NCI-H2196 treated with DMSO at 0.1 percent for 48 hours (cell line): ENCODE measurements around the gene U2SURP.

Source experiments
- DNase-seq: peaks from one replicate; lab custom pipeline; 2025; ENCODE audit not compliant: unreplicated experiment; lab: John Stamatoyannopoulos, UW

The U2SURP gene

DNA sequence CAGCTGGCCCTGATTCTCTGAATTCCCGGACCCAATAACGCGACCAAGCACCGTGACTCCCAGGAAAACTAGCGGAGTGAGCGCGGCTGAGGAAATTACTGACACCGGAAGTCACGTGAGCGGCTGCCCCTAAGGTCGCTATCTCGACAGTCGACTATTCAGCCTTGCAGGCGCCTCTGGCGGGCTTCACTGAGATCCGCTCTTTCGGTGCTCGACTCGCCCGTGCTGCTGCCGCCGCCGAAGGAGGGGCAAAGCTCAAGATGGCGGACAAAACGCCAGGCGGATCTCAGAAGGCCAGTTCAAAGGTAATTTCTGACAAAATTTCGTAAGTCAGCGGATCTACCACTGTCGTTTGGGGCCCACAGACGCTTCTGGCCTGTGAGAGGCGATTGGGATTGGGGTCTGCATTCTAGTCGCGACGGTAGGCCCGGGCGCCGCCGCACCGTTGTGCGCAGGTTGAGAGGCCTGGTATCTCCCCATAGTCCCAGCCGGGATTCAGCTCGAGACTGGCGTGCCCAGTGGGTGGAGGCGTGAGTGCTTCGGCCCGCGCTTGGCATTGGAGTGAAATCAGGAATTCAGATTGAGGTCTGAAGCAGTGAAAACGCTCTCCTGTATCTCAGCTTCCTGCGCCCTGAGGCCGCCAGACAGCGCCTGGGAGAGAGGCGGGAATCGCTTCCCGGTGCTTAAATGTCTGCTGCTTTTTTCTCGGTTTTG is at the start of gene U2SURP:
TSS of gene U2SURP (plus strand) at position 202 of the 714 bp plus-strand sequence. CDS start at position 261, 59 bp downstream.
- peak; percentile 99 for DNase-seq

DNA sequence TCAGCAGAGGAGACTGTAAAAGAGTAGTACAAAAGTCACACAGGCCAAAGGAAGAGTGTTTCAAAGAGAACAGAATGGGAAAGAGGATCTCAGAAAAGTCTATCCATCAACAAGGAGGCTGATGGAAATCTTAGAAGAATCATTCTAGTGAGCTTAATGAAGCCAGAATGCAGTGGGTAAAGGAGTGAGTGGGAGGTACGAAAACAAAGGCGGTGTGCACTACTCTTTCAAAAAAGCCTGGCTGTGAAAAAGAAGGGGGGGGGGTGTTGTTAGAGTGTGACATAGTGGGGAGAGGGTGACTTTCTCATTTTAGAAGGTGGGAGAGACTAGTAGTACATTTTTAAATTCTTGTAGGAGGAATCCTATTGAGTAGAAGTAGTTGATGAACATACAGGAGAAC is 49.6 kb upstream of the U2SURP start:
- no peak for DNase-seq

DNA sequence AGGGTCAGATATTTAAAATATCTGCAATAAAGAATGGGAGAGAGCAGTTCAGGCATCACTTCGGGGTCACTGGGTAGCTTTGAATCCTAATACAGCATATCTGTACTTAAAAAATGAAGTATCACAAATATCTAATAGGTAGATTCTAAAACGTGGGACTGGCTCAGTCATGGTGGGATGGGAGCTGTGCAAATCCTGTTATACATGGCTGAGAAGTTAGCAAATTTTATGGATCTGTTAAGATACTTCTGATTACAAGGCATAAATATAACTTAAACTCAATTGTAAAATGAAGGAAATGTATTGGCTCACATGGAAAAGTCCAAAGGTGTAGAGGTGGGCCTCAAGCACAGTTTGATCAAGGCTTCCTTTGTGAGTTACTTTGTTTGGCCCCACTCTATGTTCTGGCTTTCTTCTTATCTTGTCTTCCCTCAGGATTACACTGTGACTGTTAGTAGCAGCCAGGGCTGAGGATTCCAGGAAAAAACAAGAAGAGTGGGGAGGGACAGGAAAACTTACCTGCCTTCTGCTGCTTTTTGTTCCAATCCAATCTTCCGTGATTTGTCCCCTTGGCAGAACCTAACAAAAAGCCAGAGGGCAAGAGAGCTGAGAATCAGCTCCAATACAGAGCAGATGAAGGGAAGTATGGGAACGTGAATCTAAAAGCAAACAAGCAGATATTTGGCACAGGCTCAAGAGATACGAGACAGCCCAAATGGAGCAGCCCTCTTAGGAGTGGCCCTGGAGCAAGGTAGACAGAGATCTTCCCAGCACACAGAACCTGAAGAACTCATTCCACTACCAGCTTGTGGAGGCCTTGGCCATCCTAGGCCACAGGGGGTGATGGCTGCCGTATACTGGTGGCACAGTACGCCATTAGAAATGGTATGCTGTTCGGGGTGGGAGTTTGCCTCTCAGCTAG is 48.8 kb upstream of the U2SURP start:
- no peak for DNase-seq

DNA sequence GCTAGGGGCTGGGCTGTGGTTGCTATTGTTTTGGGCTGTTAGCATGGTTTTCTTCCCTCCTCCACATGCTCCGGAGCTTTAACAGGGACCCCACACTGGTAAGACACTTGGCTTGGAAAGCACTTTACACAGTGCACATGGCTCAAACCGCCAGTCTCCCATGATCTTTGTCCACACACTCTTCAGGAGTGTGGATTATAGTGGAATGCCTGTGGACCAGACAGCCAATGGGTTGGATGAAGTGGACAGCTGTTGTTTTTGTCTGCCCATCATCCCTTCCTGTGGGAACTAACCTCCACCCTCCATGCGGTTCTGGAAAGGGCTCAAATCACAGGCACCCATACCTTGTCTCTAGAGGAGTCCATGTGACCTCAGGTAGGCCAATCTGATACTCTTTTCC is 47.9 kb upstream of the U2SURP start:
- no peak for DNase-seq

DNA sequence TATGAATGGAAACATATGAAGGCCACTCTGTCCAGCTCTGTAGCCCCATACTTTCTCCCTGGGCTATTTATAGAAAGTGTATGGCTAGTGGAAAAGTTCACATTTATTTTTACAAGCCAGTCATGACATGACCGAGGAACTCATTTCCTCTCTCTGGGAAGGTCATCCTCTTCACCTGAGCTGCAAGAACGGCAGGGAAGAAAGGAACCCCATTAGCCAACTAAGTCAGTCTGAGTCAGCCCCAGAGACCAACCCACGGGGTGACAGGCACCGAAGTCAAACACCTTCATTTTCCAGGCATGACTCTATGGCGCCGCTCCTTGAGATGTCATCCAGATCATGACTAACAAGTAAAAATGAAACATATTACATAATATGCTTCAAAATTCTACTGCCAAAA is 42.7 kb upstream of the U2SURP start:
- no peak for DNase-seq

DNA sequence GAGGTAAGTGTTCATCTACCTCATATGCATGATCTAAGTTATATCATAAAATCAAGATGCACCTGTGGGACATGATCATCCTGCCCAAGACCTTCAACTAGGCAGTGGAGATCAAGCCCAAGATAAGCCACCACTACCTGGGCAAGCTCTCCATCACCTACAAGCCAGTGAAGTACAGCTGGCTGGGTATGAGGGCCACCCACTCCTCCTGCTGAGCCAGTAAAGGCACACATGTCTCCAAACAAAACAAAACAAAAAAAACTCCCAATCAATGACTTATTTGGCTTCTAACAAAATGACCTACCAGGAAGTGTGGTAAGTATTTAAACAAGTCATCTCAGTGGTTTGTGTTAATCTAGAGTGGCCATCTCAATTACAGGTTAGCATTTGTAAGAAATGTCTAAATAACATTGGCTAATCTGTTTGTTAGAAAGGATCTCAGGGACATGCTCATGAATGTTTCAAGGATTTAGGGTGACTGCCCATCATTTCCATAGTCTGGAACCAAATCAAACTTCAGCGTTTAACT is 41.0 kb upstream of the U2SURP start:
- DNase-seq, result peak; percentile 35

DNA sequence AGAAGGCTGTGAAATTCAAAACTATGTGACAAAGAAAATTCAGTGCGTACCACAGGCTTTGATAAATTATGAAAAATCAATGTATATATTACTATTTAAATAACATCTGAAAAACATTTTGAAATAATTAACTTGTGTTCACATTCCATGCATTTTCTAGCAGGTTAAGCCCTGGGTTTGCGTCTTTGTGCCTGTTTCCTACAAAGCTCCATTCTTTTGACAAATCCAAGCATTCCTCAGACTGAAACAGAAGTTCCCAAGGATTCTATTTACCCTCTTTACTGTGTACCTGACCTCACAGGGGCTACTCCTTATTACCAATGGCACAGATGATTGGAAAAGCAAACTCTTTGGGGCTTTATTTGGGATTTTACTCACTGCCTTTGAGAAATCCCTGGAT is 39.8 kb upstream of the U2SURP start:
- no peak for DNase-seq

DNA sequence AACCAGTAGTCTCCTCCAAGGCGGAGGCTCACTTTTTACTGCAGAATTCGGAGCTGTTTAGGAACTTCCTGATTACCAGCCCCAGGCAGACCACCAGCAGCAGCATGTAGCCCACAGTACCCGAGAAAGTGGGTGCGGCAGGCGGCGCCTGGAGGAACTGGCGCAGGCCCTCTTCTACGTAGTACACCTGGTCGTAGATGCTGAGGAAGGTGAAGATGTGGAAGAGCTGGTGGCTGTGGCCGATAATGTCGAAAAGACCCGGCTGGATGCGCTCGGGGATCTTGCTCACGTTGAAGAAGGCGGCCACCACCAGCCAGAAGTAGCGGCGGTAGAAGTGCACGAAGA is 39.2 kb upstream of the U2SURP start:
- DNase-seq, result no peak

DNA sequence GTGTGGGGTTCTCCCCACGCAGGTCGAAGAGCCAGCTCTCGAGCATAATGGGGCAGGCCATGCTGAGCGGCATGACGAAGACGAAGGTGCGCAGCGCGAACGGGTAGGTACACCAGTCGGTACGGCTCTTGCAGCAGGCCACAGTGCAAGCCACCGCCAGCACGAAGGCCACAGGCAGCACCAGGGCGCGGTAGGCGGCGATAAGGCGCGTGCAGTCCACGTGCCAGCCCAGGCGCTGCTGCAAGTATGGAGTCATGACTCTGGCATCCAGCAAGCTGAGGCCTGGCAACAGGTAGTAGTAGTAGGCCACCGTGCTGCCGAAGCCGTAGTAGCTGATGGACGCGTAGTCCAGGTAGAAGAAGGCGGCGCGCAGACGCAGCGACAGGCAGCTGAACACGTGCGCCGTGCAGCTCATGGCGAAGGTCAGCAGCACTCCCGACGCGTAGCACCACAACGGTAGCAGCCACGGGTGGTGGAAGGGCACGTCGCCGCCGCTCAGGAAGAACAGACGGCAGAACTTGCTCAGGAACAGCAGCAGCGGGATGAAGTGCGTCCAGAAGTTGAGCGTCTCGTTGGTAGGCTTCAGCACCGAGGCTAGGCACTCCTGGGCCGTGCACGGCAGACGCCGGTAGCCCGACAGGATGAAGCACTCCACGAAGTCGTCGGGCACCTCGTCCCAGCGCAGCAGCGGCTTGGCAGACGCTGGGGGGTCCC is 38.7 kb upstream of the U2SURP start:
- DNase-seq, result no peak

DNA sequence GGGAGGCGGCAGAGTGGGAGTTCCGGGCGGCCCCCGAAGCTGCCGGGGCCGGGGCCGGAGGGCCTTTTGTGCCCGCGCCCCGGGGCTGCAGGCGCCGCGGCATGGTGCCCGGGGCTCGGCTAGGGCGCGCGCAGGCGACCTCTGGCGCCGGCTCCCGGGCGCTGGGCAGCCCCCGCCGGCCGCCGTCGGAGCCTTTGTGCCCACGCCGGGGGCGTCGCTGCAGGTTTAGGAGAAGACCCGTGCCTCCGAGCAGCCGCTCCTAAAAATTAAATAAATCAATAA is 38.2 kb upstream of the U2SURP start:
- DNase-seq, result no peak

DNA sequence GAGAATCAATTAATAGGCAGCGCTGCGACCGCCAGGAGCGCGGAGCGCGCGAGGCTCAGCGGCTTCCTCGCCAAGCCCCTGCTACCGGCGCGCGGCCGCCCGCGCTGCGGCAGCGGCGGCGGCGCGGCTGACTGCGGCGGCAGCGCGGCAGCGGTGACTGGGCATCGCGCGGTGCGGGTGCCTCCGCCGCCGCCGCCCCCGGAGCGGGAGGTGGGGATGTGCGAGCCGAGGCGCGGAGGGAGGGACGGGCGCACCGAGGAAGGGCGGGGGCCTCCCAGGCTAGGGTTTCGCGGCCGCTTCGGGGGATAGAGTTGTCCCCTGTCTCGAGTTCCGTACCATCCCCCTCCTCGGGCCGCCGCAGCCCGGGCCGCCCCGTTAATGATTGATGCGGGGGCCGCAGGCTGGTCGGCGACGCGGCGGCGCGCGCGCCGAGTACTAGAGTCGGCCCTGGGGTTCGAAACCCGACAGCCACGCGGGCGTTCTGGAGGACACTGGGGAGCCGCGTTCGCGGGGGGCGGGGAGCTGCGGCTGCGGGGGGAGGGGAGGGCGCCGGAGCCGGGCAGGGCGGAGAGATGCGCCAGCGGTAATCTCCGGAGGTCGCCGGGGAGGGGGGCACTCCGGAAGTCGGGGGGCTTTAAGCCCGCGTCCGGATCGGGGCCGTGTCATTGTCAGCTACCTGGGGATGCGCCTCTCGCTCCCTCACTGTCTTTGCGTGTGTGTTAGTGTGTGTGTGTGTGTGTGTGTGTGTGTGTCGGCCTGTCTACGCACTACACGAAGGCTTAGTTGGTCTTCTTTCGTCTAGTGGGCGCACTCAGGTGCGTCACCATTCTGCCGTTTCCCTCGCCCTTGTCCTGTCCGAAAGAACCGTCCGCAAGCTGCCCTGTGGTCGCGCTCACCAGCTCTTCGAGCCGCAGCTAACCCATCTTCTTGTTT is 37.6 kb upstream of the U2SURP start, which contains the start of gene PAQR9:
TSS of gene PAQR9 (minus strand) at position 159 of the 933 bp plus-strand sequence. CDS start 338 bp downstream, outside the sequence.
- no peak for DNase-seq

DNA sequence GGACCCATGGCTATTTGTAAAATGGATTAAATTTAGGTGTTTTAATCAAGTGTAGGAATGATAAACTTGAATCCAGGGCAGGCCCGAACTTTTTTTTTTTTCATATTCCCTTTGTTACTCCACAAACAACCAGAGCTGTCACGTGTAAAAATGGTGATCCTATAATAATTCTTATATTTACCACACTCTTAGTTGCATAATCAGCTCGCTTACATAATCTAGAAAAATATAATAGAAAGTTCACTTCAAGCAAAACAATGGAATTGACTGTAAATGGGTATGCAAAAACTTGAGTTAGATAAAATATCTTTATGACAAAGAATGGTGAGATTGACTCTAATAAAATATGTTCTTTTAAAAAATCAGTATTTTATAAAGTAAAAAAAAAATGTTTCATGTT is 35.8 kb upstream of the U2SURP start:
- no peak for DNase-seq

DNA sequence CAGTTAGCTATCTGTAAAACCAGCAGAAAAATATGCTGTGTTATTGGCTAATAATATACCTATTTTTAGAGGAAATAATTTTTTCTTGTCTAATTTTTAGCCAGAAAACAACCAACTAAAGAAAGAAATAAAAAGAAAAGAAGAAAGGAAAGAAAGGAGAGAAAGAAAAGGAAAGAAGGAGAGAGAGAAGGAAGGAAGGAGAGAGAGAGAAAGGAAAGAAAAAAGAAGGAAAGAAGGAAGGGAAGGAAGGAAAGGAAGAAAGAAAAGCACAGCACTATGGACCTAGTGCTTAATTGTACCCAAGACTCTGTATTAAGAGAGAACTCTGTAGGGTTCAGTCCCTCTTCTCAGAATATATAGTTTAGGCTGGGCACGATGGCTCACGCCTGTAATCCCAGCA is 34.6 kb upstream of the U2SURP start:
- no peak for DNase-seq

DNA sequence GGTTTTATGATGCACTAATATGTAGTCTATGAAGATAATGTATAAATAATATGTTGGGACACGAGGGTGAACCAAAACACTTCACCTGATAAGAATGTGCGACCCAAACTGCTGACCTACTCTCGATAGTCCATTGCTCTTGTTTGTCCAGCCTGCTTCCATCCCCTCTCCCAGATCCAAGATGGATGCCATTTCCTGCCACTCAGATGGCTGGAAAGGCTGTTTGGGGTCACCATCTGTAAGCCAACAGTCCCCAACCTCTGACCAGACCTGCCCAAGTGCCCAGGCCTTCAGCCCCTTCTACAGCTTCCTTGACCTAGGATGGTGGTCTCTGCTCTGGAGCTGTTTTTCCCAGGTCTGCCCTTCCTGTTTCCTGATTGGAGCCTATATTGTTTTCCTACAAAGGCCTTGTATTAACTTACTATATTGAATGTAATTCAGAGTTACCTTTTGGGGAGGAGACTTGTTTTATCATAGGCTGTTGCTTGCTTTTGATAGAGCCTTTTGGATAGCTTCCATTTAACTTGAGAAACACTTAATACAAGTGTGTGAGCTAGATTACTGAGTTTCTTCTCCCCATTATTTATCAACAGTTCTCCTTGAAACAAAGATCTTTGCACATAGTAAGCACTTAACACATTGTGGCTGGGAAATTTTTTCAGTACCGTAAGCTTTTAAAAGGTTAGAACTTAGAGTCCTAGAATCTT is 32.9 kb upstream of the U2SURP start:
- no peak for DNase-seq

DNA sequence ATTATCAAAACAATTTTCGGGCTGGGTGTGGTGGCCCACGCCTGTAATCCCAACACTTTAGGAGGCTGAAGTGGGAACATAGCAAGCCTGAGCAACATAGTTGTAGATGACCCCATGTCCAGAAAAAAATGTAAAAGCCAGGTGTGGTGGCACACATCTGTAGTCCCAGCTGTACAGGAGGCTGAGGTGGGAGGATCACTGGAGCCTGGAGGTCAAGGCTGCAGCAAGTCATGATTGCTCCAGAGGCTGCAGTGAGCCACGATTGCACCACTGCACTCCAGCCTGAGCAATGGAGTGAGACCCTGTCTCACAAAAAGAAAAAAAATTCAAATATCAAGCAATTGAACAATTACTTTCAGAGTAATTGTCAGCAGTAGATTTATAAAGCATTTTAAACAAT is 29.9 kb upstream of the U2SURP start:
- DNase-seq, result no peak

DNA sequence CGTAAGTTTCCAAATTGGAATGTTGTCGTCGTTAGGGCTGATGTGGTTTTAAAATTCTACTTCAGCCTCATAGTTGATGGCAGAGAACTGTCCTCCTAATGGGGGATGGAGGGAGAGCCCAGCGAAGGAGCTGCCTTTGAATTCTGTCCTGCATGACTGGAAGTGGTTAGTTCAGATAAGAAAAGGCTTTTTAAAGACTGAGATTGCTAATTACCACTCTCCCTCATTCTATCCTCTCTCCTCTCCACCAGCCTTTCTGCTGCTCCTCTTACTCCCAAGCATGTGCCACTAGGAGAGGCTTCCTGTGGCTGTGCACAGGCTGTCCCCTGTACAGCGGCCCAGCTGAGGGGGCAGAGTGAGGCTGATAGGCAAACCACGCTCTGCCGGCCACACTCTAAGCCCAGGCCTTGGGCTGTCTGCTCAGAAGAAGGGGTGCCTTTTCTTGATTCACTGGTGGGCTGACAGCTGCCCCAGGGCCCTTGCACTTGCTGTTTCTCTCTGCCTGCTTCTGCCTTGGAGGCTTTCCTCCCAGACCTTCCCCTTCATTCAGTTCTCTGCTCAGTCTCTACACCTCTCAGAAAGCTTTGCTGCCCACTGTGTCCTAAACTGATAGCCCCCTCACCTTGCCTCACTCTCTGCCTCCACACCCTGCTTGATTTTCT is 29.1 kb upstream of the U2SURP start:
- no peak for DNase-seq

DNA sequence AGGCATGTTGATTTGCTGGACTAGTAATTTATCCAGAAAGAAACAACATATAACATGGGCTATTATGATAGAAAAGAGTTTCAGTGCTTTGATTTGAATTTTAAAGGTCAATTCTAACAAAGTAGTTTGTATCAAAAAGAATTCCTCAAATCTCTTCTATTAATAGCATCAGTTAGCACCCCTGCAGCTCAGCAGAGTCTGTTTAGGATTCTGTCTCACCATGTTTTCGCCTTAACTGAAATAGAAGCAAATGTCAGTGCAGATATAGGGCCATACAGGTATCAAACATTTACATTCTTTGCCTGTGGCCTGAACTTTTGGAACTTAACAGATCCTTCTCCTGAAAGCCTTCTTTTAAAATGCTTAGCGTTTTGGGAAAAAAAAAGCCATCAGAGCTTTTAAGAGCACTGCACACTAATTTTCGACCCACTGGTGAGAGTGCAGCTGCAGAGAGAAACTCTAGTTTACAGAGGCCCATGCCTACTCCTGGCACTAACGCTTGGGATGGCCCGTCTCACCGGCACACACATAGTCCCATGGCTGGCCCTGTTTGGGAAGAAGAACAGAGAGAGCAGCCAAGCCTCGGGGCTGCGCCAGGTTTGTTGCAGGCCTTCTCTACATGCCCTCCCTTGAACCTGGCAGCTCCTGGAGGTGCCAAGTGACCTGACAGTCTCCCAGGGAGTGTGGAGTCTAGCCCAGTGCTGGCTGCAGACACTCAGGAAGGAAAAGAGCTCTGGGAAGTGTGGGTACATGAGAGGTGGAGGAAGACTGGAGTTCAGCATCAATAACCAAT is 28.0 kb upstream of the U2SURP start:
- DNase-seq, result no peak

DNA sequence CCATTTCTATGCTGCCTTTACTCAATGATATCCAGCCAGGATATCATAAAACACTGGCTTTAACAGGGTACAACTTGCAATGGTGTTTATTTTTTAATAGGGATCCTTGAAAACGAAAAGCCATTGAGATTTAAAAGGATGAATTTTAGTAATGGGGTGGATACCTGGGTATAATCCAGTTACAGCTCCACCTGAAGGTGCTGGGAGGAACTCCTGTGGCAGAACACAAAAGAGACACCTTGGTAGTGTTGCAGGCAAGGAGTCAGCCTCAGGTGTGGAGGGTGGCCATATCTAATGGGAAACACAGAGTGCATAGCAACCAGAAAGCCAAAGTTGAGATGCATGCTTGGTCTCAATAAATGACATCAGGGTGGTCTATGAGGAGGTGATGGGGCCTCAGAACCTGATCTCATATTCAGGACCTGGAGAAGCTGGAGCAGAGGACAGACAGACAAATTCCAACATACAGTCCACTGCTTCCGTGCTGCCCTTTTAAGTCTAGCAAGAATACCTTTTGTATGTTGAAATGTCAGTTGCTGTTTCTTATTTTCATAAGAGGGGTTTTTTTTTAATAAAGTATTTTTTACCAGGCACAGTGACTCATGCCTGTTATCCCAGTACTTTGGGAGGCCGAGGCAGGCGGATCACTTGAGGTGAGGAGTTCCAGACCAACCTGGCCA is 25.9 kb upstream of the U2SURP start:
- DNase-seq, result no peak
